ENCODE measurements around the gene CRISPLD2. TPM values are rescaled to one million over a fixed set of nuclear protein-coding genes. Genes with fewer than 3 reads are reported as not detected.
A peak's percentile ranks its signal among the peaks of the same experiment; 100 is the strongest.

Gene CRISPLD2
- total RNA-seq, 1 donor from 2014 or later = 0.13 TPM

DNA sequence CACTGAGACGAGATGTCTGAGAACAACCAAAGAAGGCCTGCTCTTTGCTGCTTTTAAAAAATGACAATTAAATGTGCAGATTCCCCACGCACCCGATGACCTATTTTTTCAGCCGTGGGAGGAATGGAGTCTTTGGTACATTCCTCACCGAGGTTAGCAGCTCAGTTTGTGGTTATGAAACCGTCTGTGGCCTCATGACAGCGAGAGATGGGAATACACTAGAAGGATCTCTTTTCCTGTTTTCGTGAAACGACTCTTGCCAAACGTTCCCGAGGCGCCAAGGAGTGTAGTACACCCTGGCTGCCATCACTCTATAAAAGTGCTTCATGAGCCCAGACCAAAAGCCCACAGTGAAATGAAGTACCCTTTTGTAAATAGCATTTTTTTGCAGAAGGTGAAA lies 87.8 kb downstream of the CRISPLD2 start:
- DNase-seq (ENCODE audit: low read depth, low spot score) = no peak

DNA sequence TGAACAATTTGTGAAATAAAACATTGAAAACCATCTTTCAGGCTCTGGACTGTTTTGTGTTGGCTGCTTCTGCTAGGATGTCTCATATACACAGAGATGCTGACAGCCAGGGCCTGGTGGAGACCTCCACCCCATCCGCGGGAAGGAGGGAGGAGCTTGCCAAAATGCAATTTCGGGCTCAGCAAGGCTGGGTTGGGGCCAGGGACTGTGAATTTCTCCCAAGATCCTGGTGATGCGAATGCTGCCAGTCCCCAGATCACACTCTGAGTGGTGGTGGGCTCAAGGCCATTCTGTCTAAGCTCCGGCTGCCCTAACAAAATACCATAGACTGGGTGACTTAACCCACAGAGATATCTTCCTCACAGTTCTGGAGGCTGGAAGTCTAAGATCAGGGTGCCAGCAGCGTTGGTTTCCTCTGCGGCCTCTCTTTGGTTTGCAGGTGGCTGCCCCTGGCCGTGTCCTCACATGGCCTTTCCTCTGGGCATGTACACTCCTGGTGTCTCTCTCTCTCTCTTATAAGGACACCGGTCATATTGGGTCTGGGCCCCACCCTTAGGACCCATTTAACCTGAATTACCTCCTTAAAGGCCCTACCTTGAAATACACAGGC lies 89.8 kb downstream of the CRISPLD2 start:
- DNase-seq (ENCODE audit: low read depth, low spot score) = no peak

DNA sequence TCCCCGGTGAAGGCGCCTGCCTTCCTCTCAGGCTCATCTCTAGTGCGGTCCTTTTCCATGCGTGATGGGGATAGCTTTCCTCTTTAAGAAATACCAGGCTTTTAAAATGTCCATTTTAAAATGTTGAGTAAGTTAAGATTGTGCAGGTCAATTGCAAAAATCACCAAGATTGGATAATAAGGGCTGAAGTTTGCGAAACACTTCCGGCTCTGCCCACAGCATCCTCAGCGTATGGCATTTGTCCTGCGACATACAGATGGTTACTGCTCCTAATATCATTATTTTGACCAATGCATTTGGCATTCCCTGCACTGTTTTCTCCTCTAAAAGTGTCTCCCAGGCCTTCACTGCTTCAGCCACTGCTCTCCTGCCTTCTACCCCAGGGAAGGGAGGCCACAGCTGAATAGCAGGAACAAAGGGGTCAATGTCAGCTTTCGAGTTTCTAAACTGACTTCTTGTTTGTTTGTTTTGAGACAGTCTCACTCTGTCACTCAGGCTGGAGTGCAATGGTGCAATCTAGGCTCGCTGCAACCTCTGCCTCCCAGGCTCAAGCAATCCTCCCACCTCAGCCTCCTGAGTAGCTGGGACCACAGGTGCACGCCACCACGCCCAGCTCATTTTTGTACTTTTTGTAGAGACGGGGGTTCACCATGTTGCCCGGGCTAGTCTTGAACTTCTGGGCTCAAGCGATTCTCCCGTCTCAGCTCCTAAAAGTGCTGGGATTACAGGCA lies 91.9 kb downstream of the CRISPLD2 start:
- no peak for DNase-seq (ENCODE audit: low read depth, low spot score)

DNA sequence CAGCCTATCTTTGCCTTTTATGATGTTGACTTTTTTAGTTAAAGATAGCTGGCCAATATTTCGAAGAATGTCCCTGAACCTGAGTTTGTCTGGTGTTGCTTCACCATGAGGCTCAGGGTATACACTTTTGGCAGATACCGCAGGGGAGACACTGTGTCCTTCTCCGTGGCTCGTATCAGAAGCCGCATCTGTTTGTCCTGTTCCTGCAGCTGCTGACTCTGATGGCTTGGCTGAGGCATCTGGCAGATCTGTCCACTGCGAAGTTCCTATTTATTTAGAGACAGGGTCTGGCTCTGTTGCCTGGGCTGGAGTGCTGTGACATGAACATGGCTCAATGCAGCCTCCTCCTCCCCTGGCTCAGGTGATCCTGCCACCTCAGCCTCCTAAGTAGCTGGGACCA lies 93.5 kb downstream of the CRISPLD2 start:
- no peak for DNase-seq (ENCODE audit: low read depth, low spot score)

DNA sequence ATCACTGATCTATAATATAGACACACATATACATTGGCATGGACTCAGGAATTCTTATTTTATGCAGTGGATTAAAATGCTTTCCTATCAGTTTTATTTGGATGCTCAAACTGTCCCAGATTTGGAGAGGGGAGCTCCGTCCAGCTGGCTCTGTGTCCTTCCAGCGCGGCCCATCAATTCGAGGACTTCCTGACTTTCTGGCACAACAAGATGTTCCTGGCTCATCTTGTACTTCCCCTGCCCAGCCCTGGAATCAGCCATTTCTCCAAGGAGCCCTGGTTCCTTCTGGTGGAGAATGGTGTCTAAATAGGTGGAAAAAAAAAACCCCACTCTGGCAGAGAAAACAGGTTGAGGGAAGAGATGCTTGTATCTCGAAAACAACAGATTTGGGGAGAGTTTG lies 94.5 kb downstream of the CRISPLD2 start:
- DNase-seq (ENCODE audit: low read depth, low spot score) = no peak

DNA sequence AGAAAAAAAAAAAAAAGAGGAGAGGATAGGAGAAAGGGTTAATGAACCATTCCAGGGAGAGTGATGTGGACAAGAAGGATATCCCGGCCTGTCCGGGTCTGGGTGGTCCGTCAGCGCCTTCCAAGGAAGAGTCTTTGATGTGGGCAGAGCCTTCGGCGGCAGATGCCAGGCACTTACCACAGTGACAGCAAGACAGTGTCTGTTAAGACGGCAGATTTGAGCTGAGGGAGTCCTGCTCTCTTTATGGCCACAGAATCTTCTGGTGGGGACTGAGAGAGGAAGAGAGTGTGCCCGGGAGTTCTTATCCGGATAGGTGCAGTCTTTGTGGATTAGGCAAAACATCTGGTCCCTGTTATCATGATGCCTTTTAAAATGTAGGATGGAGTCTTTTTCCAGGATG lies 96.4 kb downstream of the CRISPLD2 start:
- DNase-seq (ENCODE audit: low read depth, low spot score) = no peak

DNA sequence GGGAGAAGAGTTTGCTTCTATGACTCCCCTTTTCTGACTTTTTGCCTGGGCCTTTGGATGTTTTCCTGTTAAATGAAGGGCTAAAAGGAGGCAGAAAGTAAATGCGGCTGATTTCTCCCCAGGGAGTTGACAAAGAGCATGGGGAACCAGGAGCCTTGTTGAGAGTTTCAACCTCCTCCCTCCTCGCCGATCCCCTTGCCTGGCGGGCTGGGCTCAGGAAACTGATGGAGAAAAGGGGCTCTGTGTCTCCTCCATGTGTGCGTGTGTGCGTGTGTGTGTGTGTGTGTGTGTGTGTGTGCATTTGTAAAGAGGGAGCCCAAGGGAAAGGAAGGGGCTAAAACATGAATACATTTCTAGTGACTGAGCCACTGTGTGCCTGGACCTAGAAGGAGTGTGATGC lies 97.1 kb downstream of the CRISPLD2 start:
- DNase-seq (ENCODE audit: low read depth, low spot score) = no peak

DNA sequence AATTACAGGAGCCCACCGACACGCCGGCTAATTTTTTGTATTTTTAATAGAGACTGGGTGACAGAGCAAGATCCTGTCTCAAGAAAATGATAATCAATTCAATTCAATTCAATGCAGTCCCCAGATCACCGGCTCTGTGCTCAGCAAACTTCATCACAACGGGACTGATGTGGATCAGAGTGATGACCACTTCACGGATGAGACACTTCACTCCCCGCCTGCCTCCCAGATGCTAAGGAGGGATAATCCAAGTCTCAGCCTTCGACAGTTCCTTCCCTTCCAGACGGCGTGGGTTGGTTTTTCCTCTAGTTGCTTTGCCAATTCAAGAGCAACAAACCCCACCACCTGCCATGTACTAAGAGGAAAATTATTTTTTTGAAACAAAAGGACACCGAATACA lies 97.7 kb downstream of the CRISPLD2 start:
- DNase-seq (ENCODE audit: low read depth, low spot score) = no peak

DNA sequence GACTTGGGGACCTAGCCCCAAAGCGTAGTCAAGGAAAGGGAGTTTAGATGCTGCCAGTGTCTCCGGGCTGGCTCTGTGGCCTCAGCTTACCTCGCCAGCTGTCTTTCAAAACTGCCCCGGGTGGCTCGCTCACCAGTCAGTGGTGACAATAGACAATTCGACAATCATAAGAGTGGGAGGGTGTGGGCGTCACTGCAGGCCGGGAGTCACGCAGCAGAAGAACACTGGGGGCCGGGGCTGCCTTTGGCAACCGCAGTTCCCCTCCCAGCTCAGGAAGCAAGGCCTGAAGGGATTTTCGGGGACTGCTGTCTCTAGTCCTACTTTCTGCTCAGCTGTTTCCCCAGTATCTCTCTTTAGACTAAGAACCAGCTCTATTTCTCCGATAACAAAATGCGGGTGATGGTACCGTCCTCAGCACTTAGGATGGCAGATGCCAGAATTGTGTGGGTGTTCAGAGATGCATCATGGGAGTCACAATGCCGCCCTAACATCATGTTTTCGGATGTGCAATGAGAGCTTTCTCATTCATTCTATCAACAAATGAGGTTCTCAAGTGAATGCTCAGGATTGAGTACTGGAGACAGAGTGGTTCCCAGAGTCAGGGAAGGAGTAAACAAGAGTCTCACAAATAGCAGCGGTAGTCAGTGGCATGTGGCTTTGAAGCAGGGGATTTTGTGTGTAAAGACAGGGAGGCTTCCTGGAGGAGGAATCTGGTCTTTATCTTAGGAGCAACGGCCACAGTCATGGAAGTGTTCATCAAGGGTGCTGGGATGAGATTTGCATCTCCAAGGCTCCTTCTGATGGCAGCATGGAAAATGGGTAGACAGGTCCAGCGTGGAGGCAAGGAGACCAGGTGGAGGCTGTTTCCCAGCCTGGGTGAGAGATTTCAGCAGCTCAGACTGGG lies 98.5 kb downstream of the CRISPLD2 start:
- DNase-seq (ENCODE audit: low read depth, low spot score) = no peak

DNA sequence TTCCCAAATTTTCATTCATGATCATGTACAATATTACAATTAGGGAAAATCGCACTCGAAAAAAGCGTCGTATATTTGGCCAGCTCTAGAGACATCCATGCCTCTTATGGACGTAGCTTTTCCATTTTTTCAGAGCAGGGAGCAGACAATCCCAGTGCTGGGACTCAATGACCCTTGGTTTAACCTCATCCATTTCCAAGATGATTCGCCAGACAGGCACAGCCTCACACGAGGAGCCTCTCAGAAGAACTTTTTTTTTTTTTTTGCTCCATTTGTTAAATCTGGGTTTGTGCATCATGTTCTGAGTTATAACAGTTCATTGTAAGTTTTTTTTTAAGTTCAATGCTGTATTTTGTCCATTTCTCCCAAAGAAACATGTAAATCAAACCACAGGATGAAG lies 99.5 kb downstream of the CRISPLD2 start:
- DNase-seq (ENCODE audit: low read depth, low spot score) = no peak

DNA sequence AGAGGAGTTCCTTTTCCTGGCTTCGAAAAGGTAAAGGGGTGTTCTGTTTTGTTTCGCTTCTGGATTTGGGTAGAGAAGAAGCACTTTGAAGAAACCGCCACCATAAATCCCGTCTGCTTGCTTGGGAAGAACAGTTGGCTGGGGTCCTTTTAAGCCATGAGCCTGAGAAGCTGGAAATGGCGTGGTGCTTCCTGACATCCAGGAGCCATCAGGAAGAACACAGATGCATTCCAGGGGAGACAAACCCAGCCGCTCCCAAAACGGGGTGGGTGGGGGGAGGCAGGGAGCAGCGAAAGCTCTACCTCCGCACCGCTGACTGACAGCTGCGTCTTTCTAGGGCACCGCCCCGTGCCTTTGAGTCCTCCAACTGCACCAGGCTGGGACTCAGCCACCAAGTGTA lies 99.9 kb downstream of the CRISPLD2 start:
- no peak for DNase-seq (ENCODE audit: low read depth, low spot score)

DNA sequence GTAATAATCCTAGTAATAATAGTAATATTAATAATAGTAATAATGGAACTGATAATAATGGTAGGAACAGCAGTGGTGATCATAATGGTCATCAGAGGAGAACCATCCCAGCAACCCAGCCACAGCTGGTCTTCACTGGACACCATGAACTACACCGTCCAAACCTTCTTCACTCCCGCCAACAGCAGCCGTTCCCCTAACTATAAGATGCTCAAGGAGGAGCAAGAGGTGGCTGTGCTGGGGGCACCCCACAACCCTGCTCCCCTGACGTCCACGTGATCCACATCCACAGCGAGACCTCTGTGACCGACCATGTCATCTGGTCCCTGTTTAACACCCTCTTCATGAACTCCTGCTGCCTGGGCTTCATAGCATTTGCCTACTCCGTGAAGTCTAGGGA lies 100.5 kb downstream of the CRISPLD2 start:
- DNase-seq (ENCODE audit: low read depth, low spot score) = no peak

DNA sequence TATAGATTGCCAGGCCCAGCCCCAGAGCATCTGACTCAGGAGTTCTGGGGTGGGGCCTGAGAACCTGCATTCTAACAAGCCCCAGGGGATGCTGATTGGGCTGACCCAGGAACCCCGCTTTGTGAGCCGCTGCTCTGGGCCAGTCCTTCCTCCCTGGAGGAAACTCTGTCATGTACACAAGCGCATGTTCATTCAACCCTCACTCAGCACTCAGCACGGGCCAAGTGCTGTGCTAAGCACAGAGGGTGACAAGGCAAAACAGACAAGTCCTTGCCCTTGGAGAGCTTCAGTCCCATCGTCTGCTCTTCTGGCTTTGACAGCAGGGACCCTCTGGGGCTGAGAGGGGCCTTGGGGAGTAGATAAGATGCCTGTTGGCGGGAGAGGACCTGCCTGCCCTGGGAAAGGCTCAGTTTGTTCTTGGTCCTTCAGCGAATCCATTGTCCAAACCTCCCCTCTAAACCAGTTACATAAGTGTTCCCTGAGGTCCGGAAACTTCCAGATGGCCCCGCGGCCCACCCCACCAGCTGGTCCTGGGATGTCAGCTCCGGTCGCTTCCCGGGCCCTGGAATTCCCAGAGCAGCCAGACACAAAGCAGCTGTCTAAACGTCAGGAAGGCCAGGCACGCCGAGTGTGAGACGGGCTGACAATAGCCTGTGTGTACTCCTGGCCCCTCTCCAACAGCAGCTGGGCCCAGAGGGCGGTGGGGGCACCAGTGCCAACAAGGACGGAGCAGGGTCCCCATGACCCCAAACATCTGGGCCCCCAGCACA lies 102.8 kb downstream of the CRISPLD2 start:
- peak; percentile 13 for DNase-seq (ENCODE audit: low read depth, low spot score)

DNA sequence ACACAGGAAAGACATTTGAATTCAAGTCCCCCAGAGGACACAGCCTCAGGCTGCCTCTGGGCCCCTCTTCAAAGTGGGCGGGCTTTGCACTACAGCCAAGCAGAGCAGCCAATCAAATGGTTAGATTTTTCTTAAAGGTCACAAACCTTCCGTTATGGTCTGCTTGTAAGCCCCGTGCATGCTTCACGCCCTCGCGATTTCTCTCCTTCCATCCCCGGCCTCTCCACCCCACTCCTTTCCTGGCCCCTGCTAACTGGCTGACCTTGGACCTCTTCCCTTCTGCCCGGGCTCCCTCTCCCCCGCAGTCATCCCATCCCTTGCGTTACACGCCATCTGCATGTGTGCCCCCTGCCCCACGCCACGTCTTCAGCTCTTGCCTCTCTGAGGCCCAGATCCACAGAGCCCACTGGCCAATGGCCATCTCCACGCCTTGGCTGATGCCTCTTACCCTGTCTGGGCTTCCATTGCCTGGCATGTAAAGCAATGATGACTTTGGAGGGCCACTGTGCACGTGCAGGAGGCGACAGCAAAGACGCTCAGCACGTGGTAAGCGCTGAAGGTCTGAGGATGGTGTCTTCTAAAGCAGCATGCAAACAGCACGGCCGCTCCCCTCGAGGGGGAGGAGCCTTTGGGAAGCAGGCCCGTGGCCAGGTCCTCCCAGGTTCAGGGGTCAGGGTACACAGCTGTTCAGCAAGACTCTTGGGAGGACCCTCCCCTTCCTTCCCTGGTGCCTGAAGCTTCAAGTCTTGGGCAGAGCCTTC lies 104.7 kb downstream of the CRISPLD2 start:
- no peak for DNase-seq (ENCODE audit: low read depth, low spot score)

DNA sequence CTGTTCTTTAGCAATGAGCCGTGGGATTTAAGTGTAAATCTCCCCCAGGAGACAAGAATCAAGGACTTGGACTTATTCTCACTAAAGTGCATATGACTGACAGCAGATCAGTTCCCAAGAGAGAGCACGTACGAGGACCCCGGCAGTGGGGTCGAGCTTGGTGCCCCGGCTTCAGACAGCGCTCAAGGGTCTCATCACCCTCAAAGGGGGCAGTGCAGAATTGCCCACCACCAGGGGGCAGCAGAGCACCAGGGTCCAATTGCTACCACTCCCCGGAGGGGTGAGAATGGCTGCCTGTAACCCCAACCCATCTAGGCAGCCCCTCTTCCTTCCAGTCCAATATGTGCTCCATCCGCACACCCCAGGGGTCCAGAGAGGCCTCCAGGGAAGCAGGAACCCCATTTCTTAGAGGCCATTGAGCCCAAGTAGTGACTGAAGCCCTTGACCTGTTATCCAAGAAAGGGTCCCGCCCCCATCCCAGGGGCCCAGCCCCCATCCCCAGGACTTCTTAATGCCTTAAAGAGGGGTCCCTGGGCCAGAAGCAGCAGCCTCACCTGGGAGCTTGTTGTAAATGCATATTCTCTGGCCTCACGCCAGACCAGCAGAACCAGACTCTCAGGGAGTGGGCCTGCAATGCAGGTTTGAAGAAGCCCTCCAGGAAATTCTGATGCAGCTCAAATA lies 105.4 kb downstream of the CRISPLD2 start:
- no peak for DNase-seq (ENCODE audit: low read depth, low spot score)

DNA sequence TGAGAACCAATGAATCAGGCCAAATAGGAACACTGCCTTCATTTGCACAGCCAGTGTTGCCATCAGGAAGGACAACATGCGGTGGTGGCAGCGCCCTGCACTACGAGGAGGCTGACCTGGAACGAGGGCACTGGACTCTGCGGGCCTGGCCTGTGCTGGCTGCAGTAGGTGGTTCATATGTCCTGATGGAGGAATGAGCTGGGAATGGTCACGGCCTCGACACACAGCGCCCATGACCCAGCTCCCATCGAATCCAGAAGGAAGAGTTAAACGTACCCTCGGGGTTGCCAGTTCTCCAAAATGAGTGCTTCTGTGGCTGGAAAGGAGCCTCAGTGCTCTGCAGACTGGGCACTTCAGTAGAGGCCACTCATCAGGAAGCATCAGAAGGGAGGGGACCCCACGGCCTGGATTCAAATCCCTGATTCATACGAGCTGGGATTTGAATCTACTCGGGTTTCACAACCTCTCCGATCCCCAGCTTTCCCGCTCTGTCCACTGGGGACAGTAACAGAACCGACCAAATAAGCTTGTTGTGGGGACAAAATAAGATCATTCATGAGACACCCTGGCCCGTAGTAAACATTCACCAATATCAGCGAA lies 106.1 kb downstream of the CRISPLD2 start:
- DNase-seq (ENCODE audit: low read depth, low spot score) = no peak

DNA sequence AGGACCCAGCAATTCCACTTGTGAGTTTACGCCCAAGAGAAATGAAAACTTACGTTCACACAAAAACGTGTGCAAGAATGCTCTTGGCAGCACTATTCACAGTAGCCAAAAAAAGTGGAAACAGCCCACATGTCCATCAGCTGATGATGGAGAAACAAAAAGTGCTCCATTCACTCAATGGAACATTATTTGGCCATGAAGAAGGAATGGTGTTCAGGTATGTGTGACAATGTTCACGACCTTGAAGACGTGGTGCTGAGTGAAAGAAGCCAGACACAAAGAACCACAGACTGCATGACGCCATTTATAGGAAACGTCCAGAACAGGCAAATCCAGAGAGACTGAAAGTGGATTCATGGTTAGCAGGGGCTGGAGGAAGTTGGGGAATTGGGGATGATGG lies 106.7 kb downstream of the CRISPLD2 start:
- no peak for DNase-seq (ENCODE audit: low read depth, low spot score)

DNA sequence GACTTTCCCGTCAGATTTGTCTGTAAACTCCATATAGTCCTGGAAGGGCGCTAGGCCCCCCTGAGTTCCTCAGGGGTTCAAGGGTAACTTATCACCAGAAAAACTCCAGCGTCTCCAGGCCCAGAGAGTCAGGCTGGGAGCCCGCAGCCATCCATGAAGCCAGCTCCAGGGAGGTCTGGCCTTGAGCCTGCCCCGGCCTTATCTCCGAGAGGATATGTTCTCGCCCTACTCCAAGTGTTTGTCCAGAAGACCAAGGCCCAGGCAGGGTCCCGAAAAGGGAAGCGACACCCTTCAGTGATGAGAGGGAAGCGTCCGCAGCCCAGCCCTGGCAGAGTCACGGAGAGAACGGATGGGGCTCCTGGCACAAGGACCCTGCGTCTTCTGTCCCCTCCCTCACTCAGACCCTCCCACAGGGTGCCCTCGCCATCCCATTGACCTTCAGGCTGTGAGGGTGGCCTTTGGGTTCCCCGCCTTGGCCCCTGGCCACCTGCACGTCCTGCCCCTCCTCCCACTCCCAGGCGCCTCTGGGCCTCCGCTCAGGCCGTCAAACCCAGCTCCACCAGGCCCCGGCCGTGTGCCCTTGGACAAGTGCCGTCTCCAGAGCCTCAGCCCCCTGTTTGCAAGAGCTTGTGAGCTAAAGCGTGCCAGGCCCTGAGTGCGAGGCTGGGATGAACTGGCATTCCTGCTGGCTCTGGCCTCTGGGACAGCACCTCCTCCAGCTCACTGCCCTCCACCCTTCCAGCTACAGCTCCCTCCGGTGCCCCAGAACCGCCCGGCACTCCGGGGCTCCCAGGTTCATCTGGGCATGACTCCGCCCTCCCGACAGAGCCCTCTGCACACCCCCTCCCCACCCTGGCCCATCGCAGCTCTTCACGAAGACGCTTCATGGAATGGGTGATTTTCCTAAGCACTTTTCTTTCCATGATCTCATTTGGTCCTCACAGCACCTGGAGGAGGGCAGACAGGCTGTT lies 108.1 kb downstream of the CRISPLD2 start:
- DNase-seq (ENCODE audit: low read depth, low spot score) = no peak
